RPMI7951 (cell line): ENCODE results near the gene MRPL55. TPM values are rescaled to one million over a fixed set of nuclear protein-coding genes. Genes with fewer than 3 reads are reported as not detected.

Experiments used
- DNase-seq: peaks from one replicate; pipeline ENCODE4 v3.0.0-alpha.2; 2012; ENCODE audit warnings: low read depth
- total RNA-seq: library from RNA; depleted of rRNA; stranded (reverse); fragments of >200 nt; shearing (Covaris generic); gene quantifications from 2 replicates; pipeline ENCODE4 v1.2.3, GENCODE V29; 2014

MRPL55 gene
- total RNA-seq, 1 experiment from 2014 or later = 63.2 TPM

DNA sequence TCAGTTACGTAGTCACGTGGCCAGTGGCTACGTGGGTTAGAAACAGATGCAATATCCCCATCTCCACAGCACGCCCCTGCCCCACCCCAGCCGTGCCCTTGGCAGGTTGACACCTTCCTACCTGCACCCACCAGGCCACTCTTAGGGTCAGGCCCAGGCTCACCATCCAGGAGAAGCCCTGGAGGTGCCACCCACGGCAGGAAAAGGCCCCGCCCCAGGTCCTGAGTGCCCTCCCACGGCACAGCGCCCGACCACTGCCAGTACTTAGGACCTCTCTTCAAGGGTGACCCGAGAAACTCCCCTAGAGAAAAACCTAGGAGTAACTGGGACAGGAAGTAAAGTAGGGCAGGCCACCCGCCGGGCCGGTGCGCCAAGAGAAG, 7.5 kb downstream of the MRPL55 start:
- no peak for DNase-seq

DNA sequence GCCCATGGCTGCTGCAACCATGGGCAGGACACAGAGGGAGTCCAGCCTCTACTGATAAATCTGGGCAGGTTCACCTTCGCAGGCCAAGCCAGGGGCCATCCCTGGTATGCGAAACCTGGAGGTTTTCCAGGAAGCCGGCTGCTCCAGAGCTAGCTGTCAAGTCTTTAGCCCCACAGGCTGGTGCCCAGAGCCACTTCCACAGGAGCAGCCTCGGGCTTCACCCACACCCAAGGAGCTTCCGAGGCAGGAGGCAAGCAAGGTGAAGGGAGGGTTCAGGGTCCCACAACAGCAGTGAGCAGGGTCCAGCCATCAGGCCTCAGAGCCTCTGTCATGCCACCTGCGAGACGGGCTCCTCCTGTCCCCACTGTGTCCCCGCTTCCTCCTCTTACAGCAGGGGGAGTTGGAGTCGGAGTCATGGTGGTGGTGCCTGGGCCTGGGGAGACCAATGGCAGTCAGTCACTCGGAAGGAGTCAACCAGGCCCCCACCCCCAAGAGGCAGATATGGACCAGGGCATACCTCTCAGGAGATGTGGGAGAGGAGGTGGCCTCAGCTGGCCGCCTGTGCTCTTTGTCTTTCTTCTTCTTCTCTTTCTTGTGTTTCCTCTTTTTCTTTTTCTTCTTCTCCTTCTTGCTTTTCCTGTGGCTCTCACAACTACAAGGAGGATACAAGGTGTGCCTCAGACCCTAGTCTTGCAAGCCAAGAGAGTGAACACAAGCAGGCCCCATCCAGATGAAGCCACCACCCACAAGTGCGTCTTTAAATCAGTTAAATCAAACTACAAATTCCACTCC, 8.1 kb downstream of the MRPL55 start:
- no peak for DNase-seq

DNA sequence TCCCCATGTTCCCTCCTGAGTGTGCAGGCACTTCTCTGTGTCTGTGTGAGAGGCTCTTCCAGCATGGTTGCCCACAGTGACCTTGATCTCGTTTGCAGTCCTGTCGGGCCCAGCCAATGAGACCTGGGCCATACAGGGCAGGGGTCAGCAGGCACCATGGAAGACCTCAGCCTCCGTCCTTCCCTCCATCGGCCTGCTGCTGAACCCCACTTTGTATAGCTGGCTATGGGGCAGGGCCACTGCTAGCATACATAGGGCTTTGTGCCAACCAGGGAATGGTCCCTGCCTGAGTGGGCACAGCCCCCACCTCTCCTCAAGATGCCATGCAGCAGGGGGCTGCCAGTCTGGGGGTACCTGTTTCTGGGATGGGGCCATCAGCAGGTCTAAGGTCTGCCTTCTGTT, 9.8 kb downstream of the MRPL55 start:
- no peak for DNase-seq

GRCh38 chr1:228098323-228098931, 10.7 kb downstream of the MRPL55 start:
- no peak for DNase-seq

- no peak for DNase-seq
These were observed 11.6 kb downstream of the MRPL55 start for GRCh38 chr1:228097333-228098081.

DNA sequence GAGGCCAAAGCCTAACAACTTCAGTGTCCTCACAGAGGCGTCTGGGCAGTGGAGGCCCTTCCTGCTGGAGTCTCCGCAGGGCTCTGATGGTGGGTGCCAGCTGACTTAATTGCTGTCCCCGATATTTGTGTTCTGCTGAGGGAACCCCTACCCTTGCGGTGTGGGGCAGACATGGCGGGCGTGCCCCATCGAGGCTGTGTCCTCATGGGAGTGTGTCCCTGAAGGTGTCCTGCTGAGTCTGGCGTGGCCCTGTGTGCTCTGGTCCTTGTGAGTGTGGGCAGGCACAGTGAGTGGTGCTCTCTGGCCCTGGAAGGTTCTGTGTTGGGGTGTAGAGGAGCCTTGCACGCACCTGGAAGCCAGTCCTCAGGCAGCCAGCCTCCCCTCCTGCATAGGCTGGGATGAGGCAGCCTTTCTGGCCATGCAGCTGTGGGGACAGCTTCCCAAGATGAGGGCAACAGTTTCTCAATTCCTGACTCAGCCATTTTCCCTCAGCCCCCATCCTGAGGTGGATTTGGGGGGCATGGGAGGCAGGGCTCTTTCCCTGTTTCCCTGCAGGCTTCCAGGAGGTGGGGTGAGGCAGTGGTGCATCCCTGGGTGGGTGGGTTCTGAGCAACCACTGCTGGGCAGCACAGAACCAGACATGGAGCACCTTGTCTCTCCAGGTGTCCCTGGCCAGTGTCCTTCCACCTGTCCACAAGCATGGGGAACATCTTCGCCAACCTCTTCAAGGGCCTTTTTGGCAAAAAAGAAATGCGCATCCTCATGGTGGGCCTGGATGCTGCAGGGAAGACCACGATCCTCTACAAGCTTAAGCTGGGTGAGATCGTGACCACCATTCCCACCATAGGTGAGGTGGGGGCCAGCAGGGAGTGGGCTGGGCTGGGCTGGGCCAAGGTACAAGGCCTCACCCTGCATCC, 12.4 kb downstream of the MRPL55 start:
- DNase-seq = no peak

DNA sequence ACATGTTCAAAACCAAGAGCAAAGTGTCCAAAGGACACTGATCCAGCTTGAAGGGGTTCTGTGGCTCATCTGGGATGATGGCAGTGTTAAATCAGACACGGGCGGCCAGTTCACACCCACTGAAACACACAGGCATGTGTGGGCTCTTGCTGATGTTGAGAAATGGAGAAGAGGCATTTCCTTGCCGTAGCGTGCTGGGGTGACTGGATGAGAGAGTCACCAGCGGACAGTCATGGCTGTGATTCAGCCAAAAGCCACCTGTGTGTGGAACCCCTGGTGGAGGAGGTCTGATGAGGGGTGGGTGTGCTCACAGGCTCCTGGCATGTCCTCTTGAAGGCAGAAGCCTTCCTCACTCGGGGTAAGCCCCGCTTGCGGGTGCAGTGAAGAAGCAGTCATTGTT, 13.2 kb downstream of the MRPL55 start:
- no peak for DNase-seq

DNA sequence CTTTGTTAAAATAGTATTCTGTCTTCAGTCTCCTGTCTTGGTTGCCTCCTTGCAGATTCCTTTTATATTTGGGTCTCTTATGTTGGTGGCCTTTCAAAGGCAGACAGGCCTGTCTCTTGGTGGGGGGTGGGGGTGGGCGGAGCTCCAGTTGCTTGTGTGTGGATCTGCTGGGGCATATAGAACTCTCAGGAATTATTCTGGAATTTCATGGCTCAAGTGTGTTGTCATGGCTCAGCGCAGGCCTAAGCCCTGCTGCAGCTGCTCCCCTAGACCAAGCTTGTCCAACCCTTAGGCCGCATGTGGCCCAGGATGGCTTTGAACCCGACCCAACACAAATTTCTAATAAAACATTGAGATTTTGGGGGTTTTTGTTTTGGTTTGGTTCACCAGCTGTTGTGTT, 13.9 kb downstream of the MRPL55 start:
- DNase-seq = no peak

DNA sequence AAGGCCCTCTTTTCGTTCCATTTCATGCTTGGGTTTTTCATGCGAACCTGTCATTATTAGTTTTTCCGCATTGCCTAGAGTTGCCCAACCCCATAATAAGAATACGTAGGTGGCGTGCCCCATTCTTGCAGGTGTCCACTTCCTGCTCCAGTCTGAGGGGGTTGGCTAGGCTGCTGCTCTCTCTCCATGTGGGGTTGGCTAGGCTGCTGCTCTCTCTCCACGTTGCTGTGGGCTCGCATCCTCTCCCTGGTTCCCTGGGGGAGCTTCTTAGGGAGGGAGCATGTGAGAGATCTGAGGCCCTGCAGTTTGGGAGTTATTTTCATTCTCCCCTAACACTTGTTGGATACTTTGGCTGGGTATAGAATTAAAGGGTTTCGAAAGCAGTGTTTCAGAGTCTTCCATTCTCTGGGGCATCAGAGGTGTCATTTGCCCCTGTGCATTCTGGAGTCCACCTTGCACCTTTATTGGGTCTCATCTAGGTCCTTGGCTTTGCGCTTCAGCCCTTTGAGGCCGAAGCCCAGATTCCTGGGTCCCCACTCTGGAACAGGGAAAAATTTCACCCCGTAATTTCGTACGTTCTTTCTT, 14.6 kb downstream of the MRPL55 start:
- no peak for DNase-seq

GRCh38 chr1:228093050-228093906, 15.8 kb downstream of the MRPL55 start:
- DNase-seq = no peak

GRCh38 chr1:228092342-228093049, 16.6 kb downstream of the MRPL55 start:
- DNase-seq = no peak

DNA sequence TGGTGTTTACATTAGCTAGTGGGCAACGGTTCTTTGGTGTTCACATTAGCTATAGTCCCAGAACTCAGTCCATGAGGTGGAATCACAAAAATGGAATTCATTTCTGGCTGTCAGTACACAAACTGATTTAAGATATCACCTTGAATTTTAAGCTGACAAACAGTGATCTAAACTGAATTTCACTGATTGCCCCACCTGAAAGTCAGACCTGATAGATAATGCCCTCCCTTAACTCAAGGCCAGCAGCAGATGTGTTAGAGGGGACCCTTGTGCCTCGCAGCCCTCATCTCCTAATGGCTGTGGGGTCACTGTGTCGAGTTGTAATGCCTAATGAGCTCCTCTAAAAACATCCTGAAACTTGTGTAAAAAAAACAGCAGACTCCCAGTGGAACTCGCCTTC, 18.0 kb downstream of the MRPL55 start:
- DNase-seq = no peak

DNA sequence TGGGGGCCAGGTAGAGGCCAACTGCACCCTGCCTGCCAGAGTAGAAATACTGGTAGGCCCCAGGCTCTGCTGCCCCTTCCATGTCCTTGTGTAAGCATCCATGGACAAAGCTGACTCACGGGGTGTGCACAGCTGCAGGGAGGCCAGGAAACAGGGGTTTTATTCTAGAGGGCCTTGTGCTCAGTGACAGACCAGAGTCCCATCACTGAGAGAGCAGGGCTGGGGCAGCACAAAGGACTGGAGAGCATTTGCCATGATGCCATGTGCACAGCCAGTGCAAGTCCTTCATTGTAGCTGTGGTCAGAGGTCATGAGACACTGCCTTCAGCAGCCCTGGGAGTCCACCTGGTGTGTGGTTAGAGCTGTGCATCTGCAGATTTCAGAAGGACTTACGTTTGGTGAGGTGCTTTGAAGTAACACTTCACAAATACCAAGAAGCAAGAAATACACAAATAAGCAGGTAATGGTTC, 18.5 kb downstream of the MRPL55 start:
- no peak for DNase-seq

DNA sequence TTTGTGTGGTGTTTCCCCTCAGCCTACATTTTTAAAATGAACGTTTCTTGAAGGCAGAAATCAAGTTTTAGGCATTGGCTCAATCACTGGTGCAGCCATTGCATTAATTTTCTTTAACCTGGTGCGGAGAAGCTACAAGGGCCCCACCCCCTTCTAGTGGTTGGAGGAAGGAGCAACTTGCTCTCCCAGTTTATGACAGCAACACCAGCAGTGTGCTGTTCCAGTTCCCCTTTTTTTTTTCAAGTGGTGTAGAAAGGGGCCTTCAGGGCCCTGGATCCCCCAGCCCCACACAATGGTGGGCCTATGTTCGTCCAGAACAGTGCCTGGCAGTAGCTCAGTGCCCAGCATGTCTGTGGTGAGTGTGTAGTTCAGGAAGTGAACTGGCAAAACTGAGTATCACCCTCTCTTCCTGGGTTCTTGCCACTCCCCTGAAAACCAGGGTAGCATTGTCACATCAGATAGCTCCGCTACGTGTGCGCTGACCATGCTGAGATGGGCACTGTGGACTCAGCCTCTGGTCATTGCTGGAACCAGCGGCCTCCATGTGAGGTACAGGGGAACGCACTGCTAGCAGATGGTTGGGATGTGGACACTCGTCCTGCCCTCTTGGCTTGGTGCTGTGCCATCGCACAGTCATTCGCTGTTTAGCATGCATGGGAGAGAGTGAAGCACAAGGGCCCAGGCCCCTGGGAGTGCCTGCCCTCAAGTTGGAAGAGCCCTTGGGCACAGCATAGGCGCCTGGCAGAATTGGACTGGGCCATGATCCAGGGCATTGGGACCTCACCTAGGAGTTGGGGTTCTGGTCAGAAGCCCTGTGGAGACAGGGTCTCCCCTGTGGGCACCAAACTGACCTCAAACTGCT, 19.3 kb downstream of the MRPL55 start:
- no peak for DNase-seq

DNA sequence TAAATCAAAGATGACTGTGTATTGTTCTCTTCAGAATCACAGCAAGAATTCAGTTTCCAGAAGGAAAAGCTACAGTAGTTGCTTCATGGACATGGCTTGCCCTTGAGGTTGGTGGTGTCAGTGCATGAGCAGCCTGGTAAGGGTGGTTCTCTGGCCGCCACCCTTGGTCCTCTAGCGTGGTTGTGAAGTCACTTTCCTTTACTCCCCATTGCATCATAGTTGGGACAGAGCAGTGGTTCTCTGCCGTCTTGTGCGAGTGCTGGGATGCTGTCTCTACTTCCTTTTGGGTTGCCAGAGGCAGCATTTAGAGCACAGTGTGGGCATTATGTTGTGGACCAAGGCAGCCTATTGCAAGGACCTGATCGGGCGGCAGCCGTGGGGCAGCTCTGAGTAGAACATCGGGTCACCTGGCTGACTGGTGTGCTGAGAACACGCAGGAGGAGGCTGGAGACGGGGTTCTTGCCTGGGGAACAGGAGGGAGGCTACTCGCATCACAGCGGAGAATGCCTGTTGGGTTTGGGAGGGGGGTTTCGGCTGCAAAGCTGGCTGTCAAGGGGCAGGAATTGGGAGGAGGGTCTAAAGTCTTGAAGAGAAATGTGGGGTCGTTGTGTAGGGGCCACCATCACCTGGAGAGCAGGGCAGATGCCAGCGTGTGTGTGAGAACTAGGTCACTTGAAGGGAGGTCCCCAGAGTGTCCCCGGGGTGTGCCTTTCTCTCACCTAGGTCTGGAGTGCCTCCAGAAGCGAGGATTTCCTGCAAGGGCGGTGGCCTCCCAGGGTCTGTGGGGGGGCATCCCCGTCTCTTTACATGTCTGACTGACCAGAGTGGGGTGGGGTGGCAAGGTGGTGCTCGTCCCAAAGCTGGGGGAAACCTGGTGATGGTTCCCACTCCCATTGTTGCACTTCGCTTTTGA, 20.3 kb downstream of the MRPL55 start:
- no peak for DNase-seq

GRCh38 chr1:228087771-228088251, 21.3 kb downstream of the MRPL55 start:
- peak; percentile 89 for DNase-seq

GRCh38 chr1:228085287-228085951, 23.7 kb downstream of the MRPL55 start:
- no peak for DNase-seq
